ENCODE data around the gene DLK1.

The DLK1 gene

DNA sequence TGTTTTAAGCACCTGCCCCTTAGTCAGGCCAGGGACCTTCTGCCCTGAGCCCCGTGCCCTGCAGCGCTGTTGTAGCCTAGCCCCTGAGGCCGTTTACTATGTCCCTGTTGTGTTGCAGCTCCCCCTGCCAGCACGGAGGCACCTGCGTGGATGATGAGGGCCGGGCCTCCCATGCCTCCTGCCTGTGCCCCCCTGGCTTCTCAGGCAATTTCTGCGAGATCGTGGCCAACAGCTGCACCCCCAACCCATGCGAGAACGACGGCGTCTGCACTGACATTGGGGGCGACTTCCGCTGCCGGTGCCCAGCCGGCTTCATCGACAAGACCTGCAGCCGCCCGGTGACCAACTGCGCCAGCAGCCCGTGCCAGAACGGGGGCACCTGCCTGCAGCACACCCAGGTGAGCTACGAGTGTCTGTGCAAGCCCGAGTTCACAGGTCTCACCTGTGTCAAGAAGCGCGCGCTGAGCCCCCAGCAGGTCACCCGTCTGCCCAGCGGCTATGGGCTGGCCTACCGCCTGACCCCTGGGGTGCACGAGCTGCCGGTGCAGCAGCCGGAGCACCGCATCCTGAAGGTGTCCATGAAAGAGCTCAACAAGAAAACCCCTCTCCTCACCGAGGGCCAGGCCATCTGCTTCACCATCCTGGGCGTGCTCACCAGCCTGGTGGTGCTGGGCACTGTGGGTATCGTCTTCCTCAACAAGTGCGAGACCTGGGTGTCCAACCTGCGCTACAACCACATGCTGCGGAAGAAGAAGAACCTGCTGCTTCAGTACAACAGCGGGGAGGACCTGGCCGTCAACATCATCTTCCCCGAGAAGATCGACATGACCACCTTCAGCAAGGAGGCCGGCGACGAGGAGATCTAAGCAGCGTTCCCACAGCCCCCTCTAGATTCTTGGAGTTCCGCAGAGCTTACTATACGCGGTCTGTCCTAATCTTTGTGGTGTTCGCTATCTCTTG, 7.6 kb downstream of the DLK1 start:
- DNase-seq (ENCODE audit: low spot score): no peak

- DNase-seq (ENCODE audit: low spot score): no peak
These were observed 8.6 kb downstream of the DLK1 start for GRCh38 chr14:100735271-100735670.

DNA sequence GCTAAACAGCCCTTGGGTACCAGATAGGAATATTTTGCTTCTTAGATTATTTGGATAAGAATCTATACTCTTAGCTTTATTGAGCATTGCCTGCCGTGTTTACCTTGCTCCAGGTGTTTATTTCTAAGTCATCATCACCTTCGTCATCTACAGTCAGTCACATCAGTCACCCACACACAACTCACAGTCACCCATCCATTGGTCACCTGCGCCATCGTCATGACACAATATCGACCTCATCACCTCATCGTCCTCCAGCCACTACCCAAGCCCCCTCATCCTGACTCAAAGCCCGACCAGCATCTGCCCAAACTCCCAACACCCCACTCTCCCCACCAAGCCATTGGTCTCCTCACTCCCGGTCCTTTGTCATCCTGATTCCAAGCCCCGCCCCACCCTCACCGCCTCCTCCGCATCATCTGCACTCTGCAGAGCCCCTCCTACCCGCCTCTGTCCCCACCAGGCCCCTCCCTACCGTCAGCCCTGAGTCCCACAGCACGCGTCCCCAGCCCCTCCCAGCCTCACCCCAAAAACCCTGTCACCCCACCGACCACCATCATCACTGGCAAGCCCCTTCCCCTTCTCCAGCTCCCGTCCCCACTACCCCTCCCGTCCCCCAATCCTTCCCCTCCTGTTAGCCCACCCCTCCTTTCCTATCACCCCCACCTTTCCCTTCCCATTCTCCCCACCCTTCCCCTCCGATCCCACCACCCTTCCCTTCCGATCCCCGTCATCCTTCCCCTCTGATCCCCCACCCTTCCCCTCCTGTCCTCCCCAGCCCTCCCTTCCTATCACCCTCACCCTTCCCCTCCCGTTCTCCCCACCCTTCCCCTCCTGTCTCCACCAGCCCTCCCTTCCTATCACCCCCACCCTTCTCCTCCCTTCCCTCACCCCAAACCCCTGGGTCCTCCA, 9.8 kb downstream of the DLK1 start:
- no peak for DNase-seq (ENCODE audit: low spot score)

DNA sequence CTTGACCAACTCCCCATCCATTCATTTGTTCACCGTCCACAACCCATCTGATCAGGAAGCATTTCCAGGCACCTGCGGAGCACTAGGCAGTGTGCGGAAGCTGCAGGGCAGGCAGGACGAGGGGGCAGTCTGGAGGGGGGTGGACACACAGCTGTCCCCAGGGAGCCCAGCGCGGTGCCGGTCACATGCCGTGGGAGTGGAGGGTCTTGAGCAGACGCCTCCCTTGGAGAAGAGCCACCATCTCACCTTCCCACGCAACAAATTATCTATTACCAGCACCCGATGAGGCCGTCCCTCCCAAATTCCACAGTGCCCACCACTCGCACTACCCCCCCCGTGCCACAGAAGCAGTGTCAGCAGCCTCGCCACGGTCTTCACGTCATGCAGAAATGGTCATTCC, 10.8 kb downstream of the DLK1 start:
- DNase-seq (ENCODE audit: low spot score): no peak

DNA sequence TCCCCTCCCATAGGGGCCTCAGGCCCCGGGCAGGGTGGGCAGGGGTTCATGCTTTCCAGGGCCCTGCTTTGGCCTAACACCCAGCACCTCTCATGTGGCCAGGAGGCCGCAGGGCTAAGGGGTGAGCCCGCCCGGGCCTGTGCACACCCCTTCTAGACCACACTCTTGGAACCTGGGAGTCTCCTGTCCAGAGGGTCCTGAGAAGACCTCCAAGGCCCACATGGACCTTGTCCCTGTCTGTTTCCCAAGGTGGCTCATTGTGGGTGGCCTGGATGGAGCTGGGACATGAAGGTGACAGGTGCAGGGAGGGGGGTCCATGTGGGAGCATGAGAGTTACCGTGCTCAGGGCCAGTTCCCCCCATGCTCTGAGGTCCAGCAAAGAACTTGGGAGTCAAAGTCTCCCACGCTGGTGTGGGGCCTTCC, 11.6 kb downstream of the DLK1 start:
- no peak for DNase-seq (ENCODE audit: low spot score)

DNA sequence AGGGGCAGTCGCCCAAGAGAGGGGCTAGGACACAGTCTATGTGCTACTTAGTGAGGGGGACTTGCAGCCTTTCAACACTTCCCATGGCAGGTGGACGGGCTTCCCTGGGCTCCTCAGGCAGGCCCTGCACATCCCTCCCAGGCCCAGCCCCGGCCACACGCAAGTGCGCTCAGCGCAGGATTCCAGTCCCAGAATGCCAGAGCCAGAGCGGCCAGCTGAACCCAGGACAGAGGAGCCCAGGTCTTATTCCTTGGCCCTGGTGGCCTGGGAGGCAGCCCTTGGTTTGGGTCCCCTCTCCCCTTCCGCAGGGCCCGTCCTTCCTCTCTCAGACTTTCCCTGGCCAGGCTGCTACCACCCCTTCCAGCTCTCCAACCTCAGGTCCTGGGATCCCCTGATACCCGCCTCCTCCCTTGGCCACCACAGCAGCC, 12.0 kb downstream of the DLK1 start:
- no peak for DNase-seq (ENCODE audit: low spot score)

- DNase-seq (ENCODE audit: low spot score): no peak
These were observed 12.6 kb downstream of the DLK1 start for GRCh38 chr14:100739306-100739705.

DNA sequence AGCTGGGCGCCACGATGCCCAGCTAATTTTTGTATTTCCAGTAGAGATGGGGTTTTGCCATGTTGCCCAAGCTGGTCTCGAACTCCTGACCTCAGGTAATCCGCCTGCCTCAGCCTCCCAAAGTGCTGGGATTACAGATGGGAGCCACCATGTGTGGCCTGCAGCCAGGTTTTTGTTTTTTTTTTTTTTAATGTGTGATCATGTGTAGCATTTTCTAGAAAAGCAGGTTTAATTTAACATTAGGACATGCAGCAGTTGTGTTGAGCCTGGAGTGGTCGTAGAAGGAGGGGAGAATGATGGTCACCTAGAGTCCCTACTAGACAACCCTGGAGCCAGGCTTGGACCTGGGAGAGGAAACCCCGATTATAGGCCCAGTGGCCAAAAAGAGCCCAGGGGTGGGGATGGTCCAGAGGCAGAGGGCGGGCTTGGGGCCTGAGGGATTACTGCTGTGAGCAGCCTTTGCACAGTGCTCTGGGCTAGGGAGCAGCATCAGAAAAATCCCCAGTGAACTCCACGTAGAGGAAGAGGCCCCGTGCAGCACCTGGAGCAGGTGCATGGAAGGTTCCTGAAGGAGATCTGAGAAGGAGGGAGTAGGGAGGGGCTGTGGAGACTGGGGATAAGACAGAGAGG, 13.6 kb downstream of the DLK1 start:
- no peak for DNase-seq (ENCODE audit: low spot score)

DNA sequence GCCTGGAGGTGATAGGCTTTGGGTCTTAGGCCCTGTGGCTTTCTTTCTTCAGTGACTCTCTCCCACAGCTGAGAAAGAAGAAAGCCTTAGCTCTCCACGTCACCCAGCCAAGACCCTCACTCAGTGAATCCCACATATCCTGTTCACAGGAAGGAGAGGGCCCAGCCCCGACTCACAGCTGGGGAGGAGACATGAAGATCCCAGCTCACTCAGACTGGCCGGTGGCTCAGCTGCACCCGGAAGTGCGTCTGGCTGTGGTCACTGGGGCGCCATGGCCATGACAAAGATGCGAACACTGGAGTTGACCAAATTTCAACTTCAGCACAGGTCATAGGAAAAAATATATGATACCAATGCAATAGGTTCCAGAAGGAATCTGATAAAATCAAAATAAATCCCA, 14.2 kb downstream of the DLK1 start:
- no peak for DNase-seq (ENCODE audit: low spot score)

- no peak for DNase-seq (ENCODE audit: low spot score)
These were observed 15.3 kb downstream of the DLK1 start for GRCh38 chr14:100741966-100742365.

DNA sequence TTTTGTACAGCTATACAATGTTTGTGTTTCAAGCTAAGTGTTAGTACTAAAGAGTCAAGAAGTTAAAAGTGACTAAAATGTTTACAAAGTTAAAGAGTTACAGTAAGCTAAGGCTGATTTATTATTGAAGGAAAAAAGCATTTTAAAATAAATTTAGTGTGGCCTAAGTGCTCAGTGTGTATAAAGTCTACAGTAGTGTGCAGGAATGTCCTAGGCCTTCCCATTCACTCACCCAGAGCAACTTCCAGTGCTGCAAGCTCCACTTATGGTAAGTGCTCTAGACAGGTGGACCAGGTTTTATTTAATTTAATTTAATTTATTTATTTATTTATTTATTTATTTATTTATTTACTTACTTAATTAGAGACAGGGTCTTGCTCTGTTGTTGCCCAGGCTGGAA, 19.6 kb downstream of the DLK1 start:
- DNase-seq (ENCODE audit: low spot score): no peak

- no peak for DNase-seq (ENCODE audit: low spot score)
These were observed 20.4 kb downstream of the DLK1 start for GRCh38 chr14:100747021-100747586.

- DNase-seq (ENCODE audit: low spot score): no peak
These were observed 21.0 kb downstream of the DLK1 start for GRCh38 chr14:100747736-100748135.

DNA sequence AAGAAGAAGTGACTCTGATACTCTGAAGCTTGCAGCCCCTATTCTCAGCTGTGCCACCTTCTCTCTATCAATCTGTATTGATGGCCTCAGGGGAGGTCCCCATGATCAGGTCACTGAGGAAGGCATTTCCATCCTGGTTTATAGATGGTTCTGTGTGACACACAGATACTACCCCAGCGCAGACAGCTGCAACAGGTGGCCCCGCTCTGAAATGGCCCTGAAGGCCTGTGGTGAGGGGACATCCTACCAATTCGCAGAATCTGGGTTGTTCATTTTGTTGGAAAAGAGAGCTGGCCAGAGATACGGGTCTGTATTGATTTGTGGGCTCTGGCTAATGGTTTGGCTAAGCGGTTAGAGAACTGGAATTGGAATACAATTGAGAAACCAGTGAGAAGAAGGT, 21.7 kb downstream of the DLK1 start:
- no peak for DNase-seq (ENCODE audit: low spot score)

GRCh38 chr14:100748944-100749343, 22.3 kb downstream of the DLK1 start:
- no peak for DNase-seq (ENCODE audit: low spot score)

DNA sequence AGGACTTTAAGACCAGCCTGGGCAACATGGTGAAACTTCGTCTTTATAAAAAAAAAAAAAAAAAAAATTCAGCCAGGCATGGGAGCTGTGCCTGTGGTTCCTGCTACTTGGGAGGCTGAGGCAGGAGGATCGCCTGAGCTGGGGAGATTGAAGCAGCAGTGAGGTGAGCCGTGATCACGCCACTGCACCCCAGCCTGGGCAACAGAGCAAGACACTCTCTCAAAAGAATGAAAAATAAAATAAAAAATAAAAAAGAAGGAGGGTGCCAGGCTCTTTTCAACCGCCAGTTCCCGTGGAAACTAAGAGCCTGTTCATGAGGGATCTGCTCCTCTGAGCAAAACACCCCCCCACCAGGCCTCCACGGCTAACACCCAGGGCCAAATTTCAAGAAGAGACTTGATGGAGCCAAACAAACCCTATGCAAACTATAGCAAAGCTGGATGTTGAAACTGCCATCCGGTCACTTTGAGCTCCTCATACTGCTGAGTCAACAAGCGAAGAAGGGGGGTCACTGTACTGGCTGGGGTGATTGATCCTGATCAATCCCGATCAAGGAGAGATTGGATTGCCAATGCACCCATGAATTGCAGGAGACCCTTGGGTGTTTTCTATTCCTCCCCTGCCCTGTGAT, 23.4 kb downstream of the DLK1 start:
- DNase-seq (ENCODE audit: low spot score): no peak

DNA sequence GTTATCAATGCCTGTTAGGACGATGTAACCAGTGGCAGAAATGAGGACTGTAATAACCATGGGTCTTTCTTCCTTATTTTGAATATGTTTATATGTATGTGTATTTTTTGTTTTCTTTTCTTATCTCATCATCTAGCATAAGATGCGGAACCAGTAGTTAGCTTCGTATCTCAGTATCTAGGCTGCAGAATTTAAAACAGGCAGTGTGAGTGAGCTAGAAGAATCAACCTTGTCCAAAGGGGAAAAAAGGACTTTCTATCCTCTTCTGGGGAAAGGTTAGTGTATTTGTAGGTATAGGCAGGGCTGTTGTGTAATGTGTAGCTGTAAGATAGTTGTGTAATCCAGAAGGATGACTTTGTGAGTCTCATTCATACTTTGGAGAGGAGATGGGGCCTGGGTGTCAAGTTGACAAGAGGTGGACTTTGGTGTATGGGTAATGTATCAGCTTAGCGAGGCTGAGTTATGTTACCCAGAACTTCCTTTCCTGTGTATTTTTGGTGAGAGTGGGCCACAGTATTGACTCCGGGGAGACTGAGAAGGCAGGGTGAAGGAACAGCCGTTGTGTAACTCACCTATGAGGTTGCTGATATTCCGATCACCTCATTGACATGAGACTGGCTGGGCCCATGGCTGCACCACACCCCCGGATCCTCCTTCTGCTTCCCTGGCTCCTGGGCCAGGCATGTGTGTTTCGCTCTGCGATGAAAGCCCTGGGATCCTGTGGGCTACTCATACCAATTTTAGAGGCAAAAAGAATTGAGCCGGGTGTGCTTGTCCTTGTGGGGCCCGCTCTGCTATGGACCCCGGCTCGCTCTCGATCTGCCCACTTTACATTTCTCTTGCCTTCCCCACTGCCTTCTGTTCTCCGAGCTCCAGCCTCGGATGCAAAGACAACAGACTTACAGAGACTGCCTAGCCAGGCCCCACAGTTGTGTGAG, 24.3 kb downstream of the DLK1 start:
- no peak for DNase-seq (ENCODE audit: low spot score)

DNA sequence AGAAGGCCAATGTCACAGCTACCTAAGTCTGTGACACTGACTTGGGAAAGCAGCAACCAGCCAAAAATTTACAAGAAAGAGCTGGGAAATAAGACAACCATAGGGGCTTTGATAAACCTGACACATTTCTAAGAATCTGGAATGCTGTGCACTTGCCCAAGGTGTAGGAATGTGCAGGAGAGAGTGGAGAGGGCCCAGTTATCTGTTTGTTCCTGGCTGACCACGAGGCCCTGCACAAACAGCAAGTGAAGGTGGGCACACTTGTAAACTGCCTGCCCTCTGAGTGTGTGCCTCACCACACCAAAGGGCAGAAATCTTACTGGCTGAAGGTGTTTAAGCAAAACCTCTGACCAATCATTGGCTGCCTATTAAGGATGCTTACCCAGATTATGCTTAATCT, 27.3 kb downstream of the DLK1 start:
- no peak for DNase-seq (ENCODE audit: low spot score)

DNA sequence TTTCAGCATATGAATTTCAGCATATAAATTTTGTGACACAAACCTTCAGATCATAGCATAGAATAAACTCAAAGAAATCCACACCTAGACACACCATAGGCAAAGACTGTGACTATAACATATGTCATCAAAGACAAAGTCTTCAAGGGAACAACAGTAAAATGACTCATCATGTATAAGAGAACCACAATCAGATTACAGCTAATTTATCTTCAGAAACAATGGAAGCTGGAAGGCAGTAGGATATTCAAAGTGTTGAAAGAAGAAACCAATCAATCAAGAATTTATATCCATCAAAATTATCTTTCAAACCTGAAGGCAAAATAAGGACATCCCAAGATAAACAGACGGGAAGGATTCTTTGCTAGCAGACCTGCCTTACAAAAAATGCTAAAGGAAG, 29.0 kb downstream of the DLK1 start:
- DNase-seq (ENCODE audit: low spot score): no peak

DNA sequence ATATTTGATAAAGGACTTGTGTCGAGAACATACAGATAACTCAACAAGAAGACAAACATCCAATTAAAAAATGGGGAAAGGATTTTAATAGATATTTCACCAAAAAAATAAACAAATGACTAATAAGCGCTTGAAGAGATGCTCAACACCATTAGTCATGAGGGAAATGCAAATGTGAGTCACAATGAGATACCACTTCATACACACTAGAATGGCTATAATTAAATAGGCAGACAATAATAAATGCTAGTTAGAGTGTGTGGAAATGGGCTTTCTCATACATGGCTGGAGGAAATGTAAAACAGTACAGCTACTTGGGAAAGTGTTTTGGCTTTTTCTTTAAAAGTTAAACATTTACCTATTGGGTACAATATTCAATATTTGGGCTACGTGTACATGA, 34.8 kb downstream of the DLK1 start:
- no peak for DNase-seq (ENCODE audit: low spot score)

All from pons (tissue), 1 donor.